ENCODE measurements around the gene KDM3A.
A peak's percentile ranks its signal among the peaks of the same experiment; 100 is the strongest.
"Not testable (repeated sequence)": the region's sequence is repeated elsewhere in the genome, so short reads cannot be mapped to it uniquely, and the experiment has no call there.

Gene KDM3A

DNA sequence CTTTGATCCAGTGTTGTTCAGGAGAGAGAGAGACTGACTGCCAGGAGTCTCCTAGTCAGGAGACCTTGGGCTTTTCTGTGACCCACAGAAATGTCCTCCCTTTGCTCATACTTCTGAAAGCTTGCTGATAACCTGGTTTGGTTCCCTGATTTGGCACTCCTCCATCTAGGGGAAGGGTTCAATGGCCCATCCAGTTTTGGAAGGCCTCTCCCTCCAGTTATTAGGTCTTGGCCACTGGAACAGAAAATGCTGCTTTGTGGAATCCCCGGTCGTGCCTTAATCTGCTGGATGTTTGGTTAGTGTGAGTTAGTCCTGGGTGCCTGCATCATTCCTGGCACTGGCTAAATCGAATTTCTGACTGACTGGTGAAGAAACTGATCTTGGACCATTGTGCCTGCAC is 35.7 kb downstream of the KDM3A start:
- DNase-seq (ENCODE audit: low spot score) = no peak

DNA sequence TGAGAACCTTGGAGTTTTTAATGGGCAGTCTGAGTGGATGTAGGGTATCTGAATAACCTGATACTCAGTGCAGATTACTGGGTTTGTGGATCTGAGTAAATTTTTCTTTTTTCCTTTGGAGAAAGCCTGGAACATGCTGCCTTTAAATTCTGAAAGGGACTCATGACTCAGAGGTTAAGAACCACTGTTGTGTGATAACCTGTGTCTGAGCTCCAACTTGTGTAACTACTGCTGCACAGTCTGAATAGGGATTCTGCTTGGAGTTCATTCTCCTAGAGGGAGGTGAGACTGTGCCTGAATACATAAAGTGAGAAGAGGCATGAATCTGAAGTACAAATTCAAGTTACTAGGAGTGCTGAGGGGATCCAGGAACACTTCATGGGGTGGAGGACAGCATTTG is 36.2 kb downstream of the KDM3A start:
- DNase-seq (ENCODE audit: low spot score) = peak; percentile 44

DNA sequence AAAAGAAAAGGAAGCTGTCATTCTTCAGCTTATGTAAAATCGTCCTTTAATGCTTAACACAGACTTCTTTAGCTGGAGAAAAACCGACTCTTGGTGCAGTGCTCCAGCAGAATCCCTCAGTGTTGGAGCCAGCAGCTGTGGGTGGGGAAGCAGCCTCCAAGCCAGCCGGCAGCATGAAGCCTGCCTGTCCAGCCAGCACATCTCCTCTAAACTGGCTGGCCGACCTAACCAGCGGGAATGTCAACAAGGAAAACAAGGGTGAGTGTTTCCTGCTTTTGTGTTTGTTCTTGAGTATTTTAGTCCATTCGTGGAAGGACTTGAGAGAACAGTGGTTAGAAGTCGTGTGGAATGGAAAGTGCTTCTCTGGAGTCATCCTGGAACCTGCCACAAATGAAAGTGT is 38.9 kb downstream of the KDM3A start:
- DNase-seq (ENCODE audit: low spot score) = no peak

DNA sequence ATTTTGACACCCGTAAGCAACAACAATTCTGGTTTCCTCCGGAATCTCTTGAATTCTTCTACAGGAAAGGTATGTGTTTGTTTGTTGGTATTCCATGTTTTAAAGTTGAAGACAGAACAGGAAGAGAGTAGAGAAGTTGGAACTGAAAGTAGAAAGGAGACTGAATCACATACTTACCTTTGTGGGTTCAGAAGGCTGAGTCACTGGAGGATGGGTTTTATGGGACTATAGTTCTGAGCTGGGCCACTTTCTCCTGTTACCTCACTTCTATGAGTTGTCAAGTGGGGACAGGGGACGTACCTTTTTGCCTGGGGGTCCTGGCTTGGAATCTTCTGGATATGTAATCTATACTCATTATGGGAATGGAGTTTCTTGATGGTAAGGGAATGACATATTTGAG is 40.9 kb downstream of the KDM3A start:
- no peak for DNase-seq (ENCODE audit: low spot score)

DNA sequence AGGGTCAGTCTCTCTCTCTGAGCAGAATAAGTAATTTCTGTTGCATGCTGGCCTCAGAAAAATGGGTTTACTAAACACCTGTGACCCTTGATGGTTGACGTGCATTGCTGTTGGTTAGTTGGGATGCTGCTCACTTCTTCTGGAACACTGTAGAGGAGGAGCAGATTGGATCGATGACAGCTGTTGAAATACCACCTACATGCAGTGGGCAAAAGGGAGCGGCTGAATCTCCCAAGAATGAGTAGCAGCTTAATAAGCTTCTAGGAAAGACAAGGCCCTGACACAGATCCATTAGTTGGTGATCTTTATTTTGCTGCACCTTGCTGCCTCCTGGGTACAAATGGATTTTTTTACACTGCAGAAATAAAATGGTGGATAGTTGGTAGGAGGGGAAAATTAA is 43.2 kb downstream of the KDM3A start:
- DNase-seq (ENCODE audit: low spot score) = no peak

DNA sequence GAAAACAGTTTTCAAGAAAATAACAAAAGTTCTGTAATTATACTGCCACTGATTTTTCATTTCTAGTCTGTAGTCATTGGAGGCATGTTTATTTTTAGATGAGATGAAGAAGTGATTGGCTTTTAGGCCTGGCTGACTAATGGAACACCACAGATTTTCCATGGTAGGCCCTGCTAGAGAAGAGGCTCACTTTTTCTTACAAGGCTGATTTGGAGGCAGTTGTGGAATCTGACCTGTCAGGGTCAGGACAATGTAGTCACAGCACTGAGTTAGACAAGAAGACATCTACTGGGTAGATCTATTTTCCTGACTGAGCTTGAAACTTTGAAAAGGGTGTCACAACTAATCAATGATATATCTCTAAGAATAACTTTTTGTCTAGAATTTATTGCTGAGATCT is 43.9 kb downstream of the KDM3A start:
- no peak for DNase-seq (ENCODE audit: low spot score)

DNA sequence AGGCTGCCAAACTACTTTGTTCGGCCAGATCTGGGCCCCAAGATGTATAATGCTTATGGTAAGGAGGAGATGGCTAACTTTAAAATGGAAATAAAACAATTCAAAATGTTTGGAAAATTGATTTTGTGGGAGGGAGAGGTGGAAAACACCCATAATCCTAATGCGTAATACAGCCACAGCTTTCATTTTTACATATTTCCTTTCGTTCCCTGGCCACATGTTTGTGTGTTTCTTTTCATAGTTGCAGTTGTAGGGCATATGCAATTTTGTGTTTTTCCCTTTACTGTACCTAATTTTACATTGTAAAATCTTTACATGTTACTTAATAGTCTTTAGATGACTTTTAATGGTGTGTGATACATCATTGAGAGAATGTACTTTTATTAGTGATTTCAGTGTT is 44.6 kb downstream of the KDM3A start:
- DNase-seq (ENCODE audit: low spot score) = no peak

DNA sequence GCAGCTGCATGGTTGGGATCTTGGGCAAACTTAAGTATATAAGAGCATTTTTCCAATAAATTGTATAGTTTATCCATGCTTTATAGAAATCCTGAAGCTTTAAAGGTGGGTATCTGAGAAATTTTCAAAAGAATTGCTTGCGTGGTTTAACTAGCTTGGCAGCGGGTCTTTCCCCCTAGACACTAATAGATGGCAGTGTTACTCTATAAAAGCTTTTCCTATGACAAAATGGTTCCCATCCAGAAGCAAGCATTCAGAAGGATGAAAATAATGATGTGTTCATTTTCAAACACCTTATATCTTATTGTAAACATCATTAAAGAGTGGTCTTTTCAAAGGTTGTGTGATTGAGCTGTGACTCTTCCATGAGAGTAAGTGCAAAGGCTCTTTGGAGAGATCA is 45.9 kb downstream of the KDM3A start:
- DNase-seq (ENCODE audit: low spot score) = no peak

DNA sequence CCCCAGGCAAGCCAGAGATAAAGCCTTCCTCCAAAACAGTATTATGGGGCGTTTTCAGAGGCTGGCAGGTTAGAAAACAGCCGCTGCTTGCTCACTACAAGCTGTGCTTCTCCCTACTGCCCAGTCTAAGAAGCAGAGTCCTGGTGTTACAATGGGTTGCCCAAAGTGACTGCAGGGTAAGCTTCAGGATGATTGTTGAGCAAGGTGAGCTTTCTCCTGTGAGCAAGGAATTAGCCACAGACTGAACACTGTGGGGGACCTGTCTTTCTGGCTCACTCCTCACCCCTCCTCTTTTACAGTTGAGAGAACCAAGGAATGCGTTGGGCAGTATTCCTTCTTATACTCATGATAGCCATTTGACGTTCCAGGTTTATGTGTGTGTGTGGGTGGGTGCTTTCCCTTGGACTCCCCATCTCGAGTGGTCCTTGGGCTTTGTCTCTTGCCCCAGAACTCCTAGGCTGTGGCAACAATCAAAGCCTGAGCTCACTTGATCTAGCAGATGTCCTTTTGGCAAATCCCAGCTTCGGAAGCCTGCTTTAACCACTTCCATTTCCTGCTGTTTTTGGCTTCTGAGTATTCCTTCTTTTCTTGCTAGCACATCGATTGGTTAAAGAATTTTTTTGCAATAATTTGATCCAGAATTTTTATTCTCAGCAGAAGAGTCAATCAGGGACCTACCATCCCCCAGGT is 47.5 kb downstream of the KDM3A start:
- no peak for DNase-seq (ENCODE audit: low spot score)

DNA sequence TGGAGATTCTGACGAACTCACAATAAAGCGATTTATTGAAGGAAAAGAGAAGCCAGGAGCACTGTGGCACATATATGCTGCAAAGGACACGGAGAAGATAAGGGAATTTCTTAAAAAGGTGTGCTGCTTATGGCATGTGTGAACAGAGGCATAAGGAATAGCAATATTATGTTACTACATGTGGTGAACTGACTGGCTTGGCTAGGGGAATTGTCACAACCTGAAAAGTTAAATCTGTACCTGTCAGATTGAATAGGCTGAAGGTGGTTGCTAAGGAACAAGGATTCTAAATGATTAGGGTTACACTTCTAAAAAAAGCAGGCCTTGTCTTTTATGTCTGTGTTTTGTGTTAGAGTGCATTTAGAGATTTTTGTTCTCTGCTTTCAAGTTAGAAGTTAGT is 48.4 kb downstream of the KDM3A start:
- no peak for DNase-seq (ENCODE audit: low spot score)

DNA sequence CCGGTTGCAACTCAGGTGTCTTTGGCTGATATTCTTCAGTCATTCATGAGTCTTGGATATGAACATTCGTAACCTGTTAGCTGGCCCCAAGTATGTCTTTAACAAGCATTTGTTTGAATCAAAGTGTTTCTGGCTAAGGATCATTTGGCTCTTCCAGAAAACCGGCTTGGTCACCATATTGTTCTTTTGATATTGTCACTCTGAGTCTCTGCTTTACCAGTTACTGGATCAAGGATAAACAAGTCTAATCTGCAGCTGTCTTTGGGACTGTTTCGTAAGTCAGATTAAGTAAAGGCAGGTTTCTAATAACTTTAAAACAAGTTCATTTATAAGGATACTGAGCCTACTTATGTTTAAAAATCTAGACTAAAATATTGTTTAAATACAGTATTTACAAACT is 49.1 kb downstream of the KDM3A start:
- no peak for DNase-seq (ENCODE audit: low spot score)

DNA sequence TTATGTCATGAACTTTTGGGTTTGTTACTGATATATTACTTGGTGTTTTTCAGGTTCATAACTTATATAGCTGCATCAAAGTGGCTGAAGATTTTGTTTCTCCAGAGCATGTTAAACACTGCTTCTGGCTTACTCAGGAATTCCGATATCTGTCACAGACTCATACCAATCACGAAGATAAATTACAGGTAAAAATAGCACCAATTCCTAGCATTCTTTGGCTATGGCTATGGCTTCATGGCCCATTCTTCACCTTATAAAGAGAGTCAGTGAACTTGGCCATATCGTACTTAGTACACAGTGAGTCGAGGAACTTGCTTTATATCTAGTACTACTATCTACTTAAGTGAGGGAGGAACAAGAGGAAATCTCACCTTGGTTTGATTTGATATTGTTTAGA is 49.9 kb downstream of the KDM3A start:
- DNase-seq (ENCODE audit: low spot score) = no peak

DNA sequence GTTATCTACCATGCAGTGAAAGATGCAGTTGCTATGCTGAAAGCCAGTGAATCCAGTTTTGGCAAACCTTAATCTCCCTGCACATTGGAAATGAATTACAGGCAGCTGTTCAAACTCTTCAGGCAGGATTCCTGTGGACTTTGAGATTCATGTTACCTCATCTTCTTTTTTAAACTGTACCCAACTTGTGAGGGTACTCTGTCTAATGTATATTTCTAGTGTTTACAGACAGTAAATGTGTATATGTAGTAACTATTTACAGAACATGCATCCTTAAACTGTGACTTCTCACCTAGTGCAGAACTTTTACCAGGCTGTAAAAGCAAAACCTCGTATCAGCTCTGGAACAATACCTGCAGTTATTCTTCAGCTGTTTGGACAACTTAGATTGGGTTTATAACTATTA is 50.9 kb downstream of the KDM3A start:
- DNase-seq (ENCODE audit: low spot score) = no peak

DNA sequence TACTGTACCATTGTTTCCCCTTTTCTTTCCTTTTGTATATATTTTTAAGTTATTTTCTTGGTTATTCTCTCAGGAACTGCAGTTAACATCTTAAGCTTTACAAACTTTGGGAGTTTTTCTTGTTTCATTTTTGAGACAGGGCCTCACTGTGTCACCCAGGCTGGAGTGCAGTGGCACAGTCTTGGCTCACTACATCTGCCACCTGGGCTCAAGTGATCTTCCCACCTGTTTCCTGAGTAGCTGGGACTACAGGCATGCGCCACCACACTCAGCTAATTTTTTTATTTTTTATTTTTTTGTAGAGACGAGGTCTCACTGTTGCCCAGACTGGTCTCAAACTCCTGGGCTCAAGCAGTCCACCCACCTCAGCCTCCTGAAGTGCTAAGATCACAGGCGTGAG is 55.2 kb downstream of the KDM3A start:
- DNase-seq (ENCODE audit: low spot score) = not testable (repeated sequence)

DNA sequence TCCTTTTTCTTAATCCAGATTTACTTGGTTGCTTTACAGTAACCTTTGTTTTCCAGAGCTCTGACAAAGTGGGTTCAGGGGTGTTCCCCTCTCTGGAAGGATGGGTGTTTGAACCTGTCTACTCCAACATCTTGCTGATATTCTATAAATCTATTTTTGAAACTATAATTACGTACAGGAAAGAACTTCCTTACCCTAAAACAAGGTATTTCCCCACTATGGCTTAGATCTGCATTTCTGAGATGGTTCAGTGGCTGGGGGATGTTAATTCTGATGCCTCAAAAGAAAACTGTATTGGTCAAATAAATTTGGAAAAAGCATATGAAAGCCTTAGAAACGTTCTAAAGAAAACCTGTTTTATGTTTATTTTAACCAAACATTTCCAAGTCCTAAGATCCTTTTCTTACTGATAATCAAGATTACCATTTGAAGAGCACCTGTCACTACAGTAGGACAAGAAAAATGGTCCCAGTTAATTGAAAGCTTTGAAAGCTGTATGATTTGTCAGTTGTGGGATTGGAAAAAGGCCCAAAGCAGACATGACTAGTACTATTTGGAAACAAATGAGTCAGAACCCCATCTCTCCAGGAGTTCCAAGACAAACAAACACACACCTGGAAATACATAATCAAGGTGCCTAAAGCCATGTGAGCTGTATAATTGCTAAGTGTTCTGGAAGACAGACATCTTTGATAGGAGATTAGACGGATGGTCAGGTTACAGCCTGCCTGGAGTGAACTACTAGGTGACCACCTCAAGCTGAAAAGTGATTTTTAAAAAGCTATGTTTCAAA is 57.5 kb downstream of the KDM3A start:
- DNase-seq (ENCODE audit: low spot score) = no peak

DNA sequence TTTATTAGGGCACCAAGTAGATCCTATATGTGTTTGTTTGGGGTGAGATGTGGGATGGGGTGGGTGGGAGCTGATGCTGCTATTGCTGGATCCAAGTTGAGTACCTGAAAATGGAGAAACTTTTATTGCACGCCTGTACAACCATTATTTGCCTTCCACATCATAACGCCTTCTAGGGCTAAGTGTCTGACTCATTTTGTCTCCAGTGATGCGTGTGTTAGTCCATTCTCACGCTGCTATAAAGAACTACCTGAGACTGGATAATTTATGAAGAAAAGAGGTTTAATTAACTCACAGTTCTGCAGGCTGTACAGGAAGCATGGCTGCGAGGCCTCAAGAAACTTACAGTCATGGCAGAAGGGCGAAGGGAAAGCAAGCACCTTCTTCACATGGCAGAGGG is 58.2 kb downstream of the KDM3A start:
- no peak for DNase-seq (ENCODE audit: low spot score)

DNA sequence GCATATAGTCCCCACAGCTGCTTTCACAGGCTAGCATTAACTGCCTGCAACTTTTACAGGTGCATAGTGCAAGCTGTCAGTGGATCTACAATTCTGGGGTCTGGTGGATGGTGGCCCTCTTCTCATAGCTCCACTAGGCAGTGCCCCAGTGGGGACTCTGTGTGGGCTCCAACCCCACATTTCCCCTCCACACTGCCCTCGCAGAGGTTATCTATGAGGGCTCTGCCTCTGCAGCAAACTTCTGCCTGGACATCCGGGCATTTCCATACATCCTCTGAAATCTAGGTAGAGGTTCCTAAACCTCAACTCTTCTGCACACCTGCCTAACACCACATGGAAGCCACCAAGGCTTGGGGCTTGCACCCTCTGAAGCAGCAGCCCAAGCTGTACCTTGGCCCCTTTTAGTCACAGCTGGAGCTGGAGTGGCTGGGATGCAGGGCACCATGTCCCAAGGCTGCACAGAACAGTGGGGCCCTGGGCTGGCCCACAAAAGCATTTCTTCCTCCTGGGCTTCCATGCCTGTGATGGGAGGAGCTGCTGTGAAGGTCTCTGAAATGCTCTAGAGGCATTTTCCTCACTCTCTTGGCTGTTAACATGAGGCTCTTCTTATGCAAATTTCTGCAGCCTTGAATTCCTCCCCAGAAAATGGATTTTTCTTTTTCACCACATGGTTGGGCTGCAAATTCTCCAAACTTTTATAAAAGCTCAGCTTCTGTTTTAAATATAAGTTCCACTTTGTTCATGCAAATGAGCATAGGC is 59.3 kb downstream of the KDM3A start:
- DNase-seq (ENCODE audit: low spot score) = no peak

DNA sequence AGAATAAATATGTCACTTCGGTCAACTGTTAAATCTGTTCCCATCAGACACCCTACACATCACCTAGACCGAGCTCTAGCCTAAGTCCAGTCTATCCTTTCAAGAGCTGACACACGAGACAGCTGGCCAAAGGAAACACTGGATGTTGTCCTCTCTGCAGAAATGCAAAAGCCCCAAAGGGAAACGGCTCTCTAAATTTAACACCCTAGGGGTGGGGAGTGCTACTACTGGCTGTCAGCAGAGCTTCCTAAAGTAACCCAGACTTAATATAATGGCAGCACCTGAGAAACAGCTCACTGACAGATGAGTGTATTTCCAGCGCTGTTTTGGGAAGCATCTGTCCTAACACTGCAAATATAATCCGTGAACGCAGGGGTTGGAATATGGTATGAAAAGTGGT is 66.4 kb downstream of the KDM3A start:
- DNase-seq (ENCODE audit: low spot score) = no peak

DNA sequence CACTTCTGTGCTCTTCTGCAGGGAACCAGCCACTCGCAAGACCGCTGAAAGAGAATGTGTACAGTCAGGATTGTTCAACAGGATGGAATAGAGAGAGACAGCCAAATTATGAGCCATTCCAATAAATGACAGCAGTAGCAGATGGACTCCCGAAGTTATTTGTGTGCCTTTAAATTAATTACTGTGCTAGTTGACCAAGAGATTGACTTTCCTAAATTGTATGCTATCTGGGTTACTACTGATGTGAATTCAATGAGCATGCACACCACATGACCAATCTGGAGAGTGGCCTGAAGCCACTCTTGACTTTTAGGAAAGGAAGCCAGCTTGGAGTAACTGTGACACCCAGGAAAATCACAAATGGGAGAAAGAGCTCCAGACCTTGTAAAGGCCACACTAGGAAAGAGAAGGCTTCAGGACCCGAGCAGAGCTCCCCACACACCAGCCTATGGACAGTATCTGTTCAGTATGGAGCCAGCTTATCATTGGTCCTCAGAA is 69.3 kb downstream of the KDM3A start:
- DNase-seq (ENCODE audit: low spot score) = no peak

DNA sequence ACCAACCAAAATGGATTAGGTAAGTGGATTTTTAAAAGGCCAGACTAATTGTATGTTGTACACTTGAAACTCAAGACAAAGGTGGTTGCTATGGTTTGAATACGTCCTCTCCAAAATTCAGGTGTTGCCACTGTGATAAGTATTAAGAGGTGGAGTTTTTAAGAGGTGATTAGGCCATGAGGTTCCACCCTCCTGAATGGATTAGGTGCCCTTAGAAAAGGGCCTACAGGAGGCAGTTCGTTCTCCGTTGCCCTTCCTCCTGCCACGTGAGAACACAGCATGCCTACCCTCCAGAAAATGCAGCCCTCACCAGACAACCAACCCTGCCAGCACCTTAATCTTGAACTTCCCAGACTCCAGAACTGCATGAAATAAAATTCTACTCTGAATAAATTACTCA is 70.9 kb downstream of the KDM3A start:
- no peak for DNase-seq (ENCODE audit: low spot score)

DNA sequence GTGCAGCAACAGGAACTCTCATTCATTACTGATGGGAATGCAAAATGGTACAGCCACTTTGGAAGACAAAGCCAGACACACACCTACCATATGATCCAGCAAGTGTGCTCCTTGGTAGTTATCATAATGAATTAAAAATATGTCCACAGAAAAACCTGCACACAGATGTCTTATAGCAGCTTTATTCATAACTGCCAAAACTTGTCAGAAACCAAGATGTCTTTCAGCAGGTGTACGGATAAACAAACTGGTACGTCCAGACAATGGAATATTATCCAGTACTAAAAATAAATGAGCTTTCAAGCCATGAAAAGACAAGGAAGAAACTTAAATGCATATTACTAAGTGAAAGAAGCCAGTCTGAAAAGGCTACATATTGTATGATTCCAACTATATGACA is 71.7 kb downstream of the KDM3A start:
- no peak for DNase-seq (ENCODE audit: low spot score)

DNA sequence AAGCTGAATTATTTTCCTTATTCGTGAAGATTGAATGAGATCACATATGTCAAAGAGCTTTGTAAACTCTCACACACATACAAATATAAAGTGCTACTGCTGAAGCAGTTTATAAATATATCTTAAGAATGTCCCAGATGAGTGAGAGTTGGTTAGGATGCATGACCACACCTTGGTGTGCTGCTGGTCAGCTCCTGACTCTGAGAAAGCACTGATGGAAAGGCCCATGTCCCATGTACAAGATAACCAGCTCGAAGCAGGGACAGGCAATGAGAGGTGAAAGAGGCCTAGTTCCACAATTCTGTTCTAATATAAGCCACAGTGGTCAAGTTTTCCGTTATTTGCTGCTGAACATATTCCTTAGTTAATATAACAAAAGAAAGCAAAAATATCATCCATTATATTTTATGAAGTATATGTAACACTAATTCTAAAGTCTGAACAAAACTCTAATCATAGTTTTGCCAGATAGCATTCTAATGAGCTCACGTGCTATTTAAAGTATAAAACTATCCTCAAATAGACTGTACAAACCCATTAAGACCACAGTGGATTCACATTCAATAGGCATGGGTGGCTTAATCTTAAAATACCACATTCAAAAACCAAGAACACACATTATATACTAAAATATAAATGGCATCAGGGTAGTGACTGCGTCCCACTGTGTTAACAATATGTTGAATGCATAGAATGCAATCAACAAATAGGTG is 72.9 kb downstream of the KDM3A start:
- DNase-seq (ENCODE audit: low spot score) = no peak

All from AG20443 (cell line).